ENCODE data around the gene TMEM131L.

DNA sequence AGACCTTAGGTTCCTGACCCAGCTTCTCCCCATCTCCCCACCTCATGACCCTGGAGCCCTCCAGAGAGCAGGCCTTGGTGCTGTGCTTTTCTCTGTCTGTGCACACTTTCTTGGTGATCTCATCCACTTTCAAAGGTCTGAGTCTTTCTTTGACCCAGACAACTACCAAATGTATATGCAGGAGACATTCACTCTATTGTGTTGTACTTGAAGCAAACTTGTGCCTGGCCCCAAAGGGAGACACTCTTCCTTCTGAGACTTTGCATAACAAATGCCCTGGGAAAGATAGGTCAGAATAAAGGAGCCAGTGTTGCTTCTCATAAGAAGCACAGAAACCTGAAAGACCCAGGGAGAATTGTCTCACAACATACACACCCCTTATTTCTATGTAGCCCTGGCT is 163.6 kb downstream of the TMEM131L start:
- no peak for TF ChIP-seq POLR2AphosphoS5 (IDR thresholded peaks at IDR 0.05; ENCODE audit: low read depth, low read length)
- no peak for TF ChIP-seq SPI1 (IDR thresholded peaks at IDR 0.05; ENCODE audit: low read depth, low read length)
- TF ChIP-seq POLR2A (IDR thresholded peaks at IDR 0.05; ENCODE audit: low read depth, low read length): no peak
